SK-N-SH treated with all-trans-retinoic acid at 6 μM for 48 hours (cell line): ENCODE measurements around the gene PARP8.

Source experiments
- ATAC-seq: fragments of 200-7000 bp; cut with Tn5 transposase; 3 replicates; pipeline ENCODE4 v1.9.1; 2020; ENCODE audit warnings: mild to moderate bottlenecking, moderate library complexity
- ARNTL ChIP-seq: fragments of 450-650 bp; formaldehyde crosslinking; IDR thresholded peaks from 2 replicates; pipeline ENCODE4 v1.5.0; 2020; ENCODE audit warnings: low read depth, mild to moderate bottlenecking, moderate library complexity, borderline replicate concordance
- BACH2 ChIP-seq: fragments of 250-450 bp; sonication (Bioruptor Pico); IDR thresholded peaks from 2 replicates; pipeline ENCODE4 v1.9.0; 2021; ENCODE audit warnings: mild to moderate bottlenecking, borderline replicate concordance
- CSDC2 ChIP-seq: fragments of 250-450 bp; sonication (Bioruptor Pico); IDR thresholded peaks from 2 replicates; pipeline ENCODE4 v1.5.0; 2020; ENCODE audit warnings: mild to moderate bottlenecking, moderate library complexity
- ESRRG ChIP-seq: fragments of 250-450 bp; sonication (Bioruptor Pico); IDR thresholded peaks from 2 replicates; pipeline ENCODE4 v1.6.1; 2021; ENCODE audit warnings: mild to moderate bottlenecking
- GLIS3 ChIP-seq: fragments of 250-450 bp; sonication (Bioruptor Pico); IDR thresholded peaks from 2 replicates; pipeline ENCODE4 v1.5.0; 2020; ENCODE audit warnings: mild to moderate bottlenecking, moderate library complexity
- ISL1 ChIP-seq: fragments of 250-450 bp; sonication (Bioruptor Pico); IDR thresholded peaks from 2 replicates; pipeline ENCODE4 v2.1.2; 2022; ENCODE audit warnings: mild to moderate bottlenecking, moderate library complexity
- OSR1 ChIP-seq: fragments of 250-450 bp; sonication (Bioruptor Pico); IDR thresholded peaks from 2 replicates; pipeline ENCODE4 v1.8.0; 2022; ENCODE audit warnings: moderate library complexity, mild to moderate bottlenecking, inconsistent platforms
- PPARA ChIP-seq: fragments of 250-450 bp; sonication (Bioruptor Pico); IDR thresholded peaks from 2 replicates; pipeline ENCODE4 v1.5.0; 2020; ENCODE audit warnings: mild to moderate bottlenecking, borderline replicate concordance
- RARB ChIP-seq: fragments of 250-450 bp; sonication (Bioruptor Pico); IDR thresholded peaks from 2 replicates; pipeline ENCODE4 v1.8.0; 2021; ENCODE audit warnings: mild to moderate bottlenecking, moderate library complexity
- SNAI2 ChIP-seq: fragments of 250-450 bp; sonication (Bioruptor Pico); IDR thresholded peaks from 2 replicates; pipeline ENCODE4 v1.5.0; 2020; ENCODE audit warnings: mild to moderate bottlenecking, moderate library complexity
- TCF4 ChIP-seq: fragments of 250-450 bp; sonication (Bioruptor Pico); IDR thresholded peaks from 2 replicates; pipeline ENCODE4 v1.8.0; 2021; ENCODE audit warnings: mild to moderate bottlenecking, moderate library complexity, borderline replicate concordance
- TOX ChIP-seq: fragments of 250-450 bp; sonication (Bioruptor Pico); IDR thresholded peaks from 2 replicates; pipeline ENCODE4 v1.8.0; 2021; ENCODE audit warnings: mild to moderate bottlenecking, moderate library complexity, borderline replicate concordance
- ZC3H10 ChIP-seq: fragments of 250-450 bp; sonication (Bioruptor Pico); IDR thresholded peaks from 2 replicates; pipeline ENCODE4 v1.5.1; 2021; ENCODE audit warnings: mild to moderate bottlenecking, moderate library complexity
- ZFP3 ChIP-seq: fragments of 250-450 bp; sonication (Bioruptor Pico); IDR thresholded peaks from 2 replicates; pipeline ENCODE4 v1.5.0; 2020; ENCODE audit warnings: mild to moderate bottlenecking, moderate library complexity
- ZFP30 ChIP-seq: fragments of 450-650 bp; formaldehyde crosslinking; IDR thresholded peaks from 2 replicates; pipeline ENCODE4 v1.5.0; 2022; ENCODE audit warnings: mild to moderate bottlenecking, moderate library complexity
- ZNF565 ChIP-seq: fragments of 450-650 bp; formaldehyde crosslinking; conservative IDR thresholded peaks from 2 replicates; pipeline ENCODE4 v1.5.0; 2020; ENCODE audit warnings: low read depth, mild to moderate bottlenecking, moderate library complexity
- ZNF70 ChIP-seq: fragments of 450-650 bp; formaldehyde crosslinking; IDR thresholded peaks from 2 replicates; pipeline ENCODE4 v1.5.0; 2020; ENCODE audit warnings: mild to moderate bottlenecking, moderate library complexity
- ZNF8 ChIP-seq: fragments of 450-650 bp; formaldehyde crosslinking; IDR thresholded peaks from 2 replicates; pipeline ENCODE4 v1.5.0; 2020; ENCODE audit warnings: mild to moderate bottlenecking, moderate library complexity
- TF ChIP-seq, protein P1 (sequence below): fragments of 250-450 bp; sonication (Bioruptor Pico); IDR thresholded peaks from 2 replicates; pipeline ENCODE4 v1.5.1; 2020; ENCODE audit warnings: low read depth, mild to moderate bottlenecking, moderate library complexity
- TF ChIP-seq, protein P2 (sequence below): fragments of 250-450 bp; sonication (Bioruptor Pico); IDR thresholded peaks from 2 replicates; pipeline ENCODE4 v1.5.1; 2021; ENCODE audit warnings: mild to moderate bottlenecking, moderate library complexity
- TF ChIP-seq, protein P3 (sequence below): fragments of 250-450 bp; sonication (Bioruptor Pico); IDR thresholded peaks from 2 replicates; pipeline ENCODE4 v1.8.0; 2021; ENCODE audit warnings: low read depth, mild to moderate bottlenecking, moderate library complexity, borderline replicate concordance
- TF ChIP-seq, protein P4 (sequence below): fragments of 250-450 bp; sonication (Bioruptor Pico); IDR thresholded peaks from 2 replicates; pipeline ENCODE4 v1.8.0; 2020; ENCODE audit warnings: mild to moderate bottlenecking, moderate library complexity, borderline replicate concordance
- TF ChIP-seq, protein P5 (sequence below): fragments of 250-450 bp; sonication (Bioruptor Pico); IDR thresholded peaks from 2 replicates; pipeline ENCODE4 v1.5.0; 2020; ENCODE audit warnings: mild to moderate bottlenecking, moderate library complexity

Gene PARP8

DNA sequence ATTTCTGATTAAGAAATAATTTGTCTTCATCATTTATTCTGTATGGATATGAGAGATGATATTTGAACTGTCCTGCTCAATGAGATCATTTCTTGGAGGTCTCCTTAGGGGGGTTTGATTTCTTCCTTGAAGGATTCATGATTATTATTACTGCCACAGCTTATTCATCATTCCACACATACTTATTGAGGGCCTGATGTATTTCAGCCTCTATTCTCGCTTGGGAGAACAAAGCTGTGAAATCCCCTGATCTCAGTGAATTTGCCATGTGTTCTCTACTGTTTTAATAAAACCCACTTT lies 36.9 kb downstream of the PARP8 start:
- TF ChIP-seq ESRRG (CRISPR knock-in tag) (no peak), GLIS3 (CRISPR knock-in tag) (no peak), OSR1 (CRISPR knock-in tag) (no peak), RARB (no peak), ARNTL (CRISPR knock-in tag) (no peak), ISL1 (no peak), TOX (no peak), CSDC2 (CRISPR knock-in tag) (no peak), TCF4 (CRISPR knock-in tag) (no peak), SNAI2 (no peak), ZNF70 (CRISPR knock-in tag) (no peak), PPARA (CRISPR knock-in tag) (no peak), ZC3H10 (CRISPR knock-in tag) (no peak), ZNF565 (CRISPR knock-in tag) (no peak), BACH2 (CRISPR knock-in tag) (no peak), ZFP3 (CRISPR knock-in tag) (no peak), ZFP30 (no peak), ZNF8 (no peak)
- TF ChIP-seq, protein P1, sequence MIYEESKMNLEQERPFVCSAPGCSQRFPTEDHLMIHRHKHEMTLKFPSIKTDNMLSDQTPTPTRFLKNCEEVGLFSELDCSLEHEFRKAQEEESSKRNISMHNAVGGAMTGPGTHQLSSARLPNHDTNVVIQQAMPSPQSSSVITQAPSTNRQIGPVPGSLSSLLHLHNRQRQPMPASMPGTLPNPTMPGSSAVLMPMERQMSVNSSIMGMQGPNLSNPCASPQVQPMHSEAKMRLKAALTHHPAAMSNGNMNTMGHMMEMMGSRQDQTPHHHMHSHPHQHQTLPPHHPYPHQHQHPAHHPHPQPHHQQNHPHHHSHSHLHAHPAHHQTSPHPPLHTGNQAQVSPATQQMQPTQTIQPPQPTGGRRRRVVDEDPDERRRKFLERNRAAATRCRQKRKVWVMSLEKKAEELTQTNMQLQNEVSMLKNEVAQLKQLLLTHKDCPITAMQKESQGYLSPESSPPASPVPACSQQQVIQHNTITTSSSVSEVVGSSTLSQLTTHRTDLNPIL (CRISPR knock-in tag) = no peak
- TF ChIP-seq, protein P2, sequence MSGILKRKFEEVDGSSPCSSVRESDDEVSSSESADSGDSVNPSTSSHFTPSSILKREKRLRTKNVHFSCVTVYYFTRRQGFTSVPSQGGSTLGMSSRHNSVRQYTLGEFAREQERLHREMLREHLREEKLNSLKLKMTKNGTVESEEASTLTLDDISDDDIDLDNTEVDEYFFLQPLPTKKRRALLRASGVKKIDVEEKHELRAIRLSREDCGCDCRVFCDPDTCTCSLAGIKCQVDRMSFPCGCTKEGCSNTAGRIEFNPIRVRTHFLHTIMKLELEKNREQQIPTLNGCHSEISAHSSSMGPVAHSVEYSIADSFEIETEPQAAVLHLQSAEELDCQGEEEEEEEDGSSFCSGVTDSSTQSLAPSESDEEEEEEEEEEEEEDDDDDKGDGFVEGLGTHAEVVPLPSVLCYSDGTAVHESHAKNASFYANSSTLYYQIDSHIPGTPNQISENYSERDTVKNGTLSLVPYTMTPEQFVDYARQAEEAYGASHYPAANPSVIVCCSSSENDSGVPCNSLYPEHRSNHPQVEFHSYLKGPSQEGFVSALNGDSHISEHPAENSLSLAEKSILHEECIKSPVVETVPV (CRISPR knock-in tag) = no peak

DNA sequence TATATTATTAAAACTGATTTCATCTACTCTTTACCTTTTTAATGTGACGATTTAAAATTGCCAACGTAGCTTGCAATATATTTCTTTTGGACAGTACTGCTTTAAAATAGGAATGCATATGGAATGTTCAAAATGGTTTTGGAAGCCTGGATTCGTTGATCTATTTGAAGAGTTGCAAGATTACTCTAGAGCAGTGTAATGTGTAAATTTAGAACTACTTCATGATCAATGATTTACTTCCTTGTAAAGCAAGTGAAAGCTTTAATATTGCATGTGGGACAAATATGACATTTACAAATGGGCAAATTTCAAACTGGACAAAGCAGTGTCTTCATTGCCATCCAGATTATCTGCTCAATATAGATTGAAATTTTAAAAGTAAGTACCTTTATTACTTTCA lies 38.3 kb downstream of the PARP8 start:
- TF ChIP-seq ZFP30 (no peak), ZFP3 (CRISPR knock-in tag) (no peak), BACH2 (CRISPR knock-in tag) (no peak), CSDC2 (CRISPR knock-in tag) (no peak), RARB (no peak)
- TF ChIP-seq, protein P2 (CRISPR knock-in tag) = no peak
- ATAC-seq = no peak

More for the DNA sequence above, 36.9 kb downstream of the PARP8 start:
- no peak for ATAC-seq

DNA sequence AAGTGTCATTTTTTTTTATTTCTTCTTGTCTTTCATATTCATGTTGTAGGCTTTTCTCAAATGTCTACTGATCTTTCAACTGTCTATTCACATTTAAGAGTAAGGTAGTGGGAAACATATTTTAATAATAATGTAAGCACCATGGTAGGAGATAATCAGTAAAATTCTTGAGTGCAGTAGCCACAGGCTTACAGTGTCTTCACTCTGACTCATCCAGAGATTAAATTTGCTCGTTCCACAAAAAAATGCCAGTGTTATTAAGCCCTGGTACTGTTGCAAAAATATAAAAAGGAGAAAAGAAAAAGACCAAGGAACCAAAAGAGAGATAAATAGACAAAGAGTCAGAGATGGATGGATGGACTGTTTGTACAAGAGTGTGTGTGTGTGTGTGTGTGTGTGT lies 43.0 kb downstream of the PARP8 start:
- peak; percentile 89 for ATAC-seq
- TF ChIP-seq ISL1 (peak; percentile 19; the same call in 1 of the 2 replicates), ZNF70 (CRISPR knock-in tag) (no peak), RARB (no peak)

DNA sequence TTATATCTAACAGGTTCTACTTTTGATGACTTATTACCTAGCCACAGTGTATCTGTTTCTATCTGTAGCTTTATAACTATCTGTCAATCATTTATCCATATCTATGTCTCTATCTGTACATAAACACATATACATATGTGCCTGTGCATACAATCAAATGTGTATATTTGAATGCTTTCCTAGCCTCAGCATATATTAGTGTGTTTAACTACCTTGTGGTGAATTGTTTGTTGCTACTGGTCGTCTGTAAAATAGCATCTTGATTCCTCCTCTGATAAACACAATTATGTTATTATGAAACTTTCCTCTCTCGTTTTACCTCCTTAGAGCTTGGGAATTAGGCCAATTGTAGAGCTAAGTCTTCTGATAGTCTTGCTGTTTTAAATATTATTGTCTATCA lies 44.4 kb downstream of the PARP8 start:
- no peak; the same call in 2 of the 3 replicates for ATAC-seq
- TF ChIP-seq ZNF8 = no peak
- TF ChIP-seq ZNF565 (CRISPR knock-in tag) = no peak
- TF ChIP-seq, protein P3, sequence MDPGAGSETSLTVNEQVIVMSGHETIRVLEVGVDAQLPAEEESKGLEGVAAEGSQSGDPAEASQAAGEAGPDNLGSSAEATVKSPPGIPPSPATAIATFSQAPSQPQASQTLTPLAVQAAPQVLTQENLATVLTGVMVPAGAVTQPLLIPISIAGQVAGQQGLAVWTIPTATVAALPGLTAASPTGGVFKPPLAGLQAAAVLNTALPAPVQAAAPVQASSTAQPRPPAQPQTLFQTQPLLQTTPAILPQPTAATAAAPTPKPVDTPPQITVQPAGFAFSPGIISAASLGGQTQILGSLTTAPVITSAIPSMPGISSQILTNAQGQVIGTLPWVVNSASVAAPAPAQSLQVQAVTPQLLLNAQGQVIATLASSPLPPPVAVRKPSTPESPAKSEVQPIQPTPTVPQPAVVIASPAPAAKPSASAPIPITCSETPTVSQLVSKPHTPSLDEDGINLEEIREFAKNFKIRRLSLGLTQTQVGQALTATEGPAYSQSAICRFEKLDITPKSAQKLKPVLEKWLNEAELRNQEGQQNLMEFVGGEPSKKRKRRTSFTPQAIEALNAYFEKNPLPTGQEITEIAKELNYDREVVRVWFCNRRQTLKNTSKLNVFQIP (CRISPR knock-in tag) = no peak
- TF ChIP-seq OSR1 (CRISPR knock-in tag) = no peak
- TF ChIP-seq GLIS3 (CRISPR knock-in tag) = no peak
- TF ChIP-seq ZC3H10 (CRISPR knock-in tag) = no peak
- no peak for TF ChIP-seq SNAI2
- TF ChIP-seq, protein P2 (CRISPR knock-in tag) = no peak
- no peak for TF ChIP-seq CSDC2 (CRISPR knock-in tag)
- no peak for TF ChIP-seq ESRRG (CRISPR knock-in tag)
- TF ChIP-seq ARNTL (CRISPR knock-in tag) = no peak
- TF ChIP-seq, protein P1 (CRISPR knock-in tag) = no peak
- TF ChIP-seq, protein P4, sequence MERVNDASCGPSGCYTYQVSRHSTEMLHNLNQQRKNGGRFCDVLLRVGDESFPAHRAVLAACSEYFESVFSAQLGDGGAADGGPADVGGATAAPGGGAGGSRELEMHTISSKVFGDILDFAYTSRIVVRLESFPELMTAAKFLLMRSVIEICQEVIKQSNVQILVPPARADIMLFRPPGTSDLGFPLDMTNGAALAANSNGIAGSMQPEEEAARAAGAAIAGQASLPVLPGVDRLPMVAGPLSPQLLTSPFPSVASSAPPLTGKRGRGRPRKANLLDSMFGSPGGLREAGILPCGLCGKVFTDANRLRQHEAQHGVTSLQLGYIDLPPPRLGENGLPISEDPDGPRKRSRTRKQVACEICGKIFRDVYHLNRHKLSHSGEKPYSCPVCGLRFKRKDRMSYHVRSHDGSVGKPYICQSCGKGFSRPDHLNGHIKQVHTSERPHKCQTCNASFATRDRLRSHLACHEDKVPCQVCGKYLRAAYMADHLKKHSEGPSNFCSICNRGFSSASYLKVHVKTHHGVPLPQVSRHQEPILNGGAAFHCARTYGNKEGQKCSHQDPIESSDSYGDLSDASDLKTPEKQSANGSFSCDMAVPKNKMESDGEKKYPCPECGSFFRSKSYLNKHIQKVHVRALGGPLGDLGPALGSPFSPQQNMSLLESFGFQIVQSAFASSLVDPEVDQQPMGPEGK (CRISPR knock-in tag) = no peak
- no peak for TF ChIP-seq RARB
- TF ChIP-seq, protein P5, sequence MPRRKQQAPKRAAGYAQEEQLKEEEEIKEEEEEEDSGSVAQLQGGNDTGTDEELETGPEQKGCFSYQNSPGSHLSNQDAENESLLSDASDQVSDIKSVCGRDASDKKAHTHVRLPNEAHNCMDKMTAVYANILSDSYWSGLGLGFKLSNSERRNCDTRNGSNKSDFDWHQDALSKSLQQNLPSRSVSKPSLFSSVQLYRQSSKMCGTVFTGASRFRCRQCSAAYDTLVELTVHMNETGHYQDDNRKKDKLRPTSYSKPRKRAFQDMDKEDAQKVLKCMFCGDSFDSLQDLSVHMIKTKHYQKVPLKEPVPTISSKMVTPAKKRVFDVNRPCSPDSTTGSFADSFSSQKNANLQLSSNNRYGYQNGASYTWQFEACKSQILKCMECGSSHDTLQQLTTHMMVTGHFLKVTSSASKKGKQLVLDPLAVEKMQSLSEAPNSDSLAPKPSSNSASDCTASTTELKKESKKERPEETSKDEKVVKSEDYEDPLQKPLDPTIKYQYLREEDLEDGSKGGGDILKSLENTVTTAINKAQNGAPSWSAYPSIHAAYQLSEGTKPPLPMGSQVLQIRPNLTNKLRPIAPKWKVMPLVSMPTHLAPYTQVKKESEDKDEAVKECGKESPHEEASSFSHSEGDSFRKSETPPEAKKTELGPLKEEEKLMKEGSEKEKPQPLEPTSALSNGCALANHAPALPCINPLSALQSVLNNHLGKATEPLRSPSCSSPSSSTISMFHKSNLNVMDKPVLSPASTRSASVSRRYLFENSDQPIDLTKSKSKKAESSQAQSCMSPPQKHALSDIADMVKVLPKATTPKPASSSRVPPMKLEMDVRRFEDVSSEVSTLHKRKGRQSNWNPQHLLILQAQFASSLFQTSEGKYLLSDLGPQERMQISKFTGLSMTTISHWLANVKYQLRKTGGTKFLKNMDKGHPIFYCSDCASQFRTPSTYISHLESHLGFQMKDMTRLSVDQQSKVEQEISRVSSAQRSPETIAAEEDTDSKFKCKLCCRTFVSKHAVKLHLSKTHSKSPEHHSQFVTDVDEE = no peak
